Upper lobe of left lung (tissue), 6 donors: ENCODE results near the gene APBA1. TPM values are rescaled to one million over a fixed set of nuclear protein-coding genes. Genes with fewer than 3 reads are reported as not detected.

Source experiments
- ATAC-seq, 2 donors: fragments of 200-7000 bp; cut with Tn5 transposase; one replicate each; pipeline ENCODE4 v1.9.1; 2022; ENCODE audit warnings: mild to moderate bottlenecking in 2 of 2, moderate library complexity in 2 of 2; ENCODE audit not compliant: low FRiP score in 2 of 2
- DNase-seq, 2 donors: peaks; one replicate each; pipeline ENCODE4 v3.0.0-alpha.2; 2019 to 2020
- H3K27ac ChIP-seq, 4 donors: fragments of 200-600 bp; sonication (generic); one replicate each; pipeline ENCODE4 v1.5.1; 2016 to 2019
- H3K27me3 ChIP-seq, 4 donors: fragments of 200-600 bp; sonication (generic); one replicate each; pipeline ENCODE4 v1.5.1; 2017 to 2019
- H3K36me3 ChIP-seq, 4 donors: fragments of 200-600 bp; sonication (generic); one replicate each; pipeline ENCODE4 v1.5.1; 2016 to 2019
- H3K4me1 ChIP-seq, 4 donors: fragments of 200-600 bp; sonication (generic); one replicate each; pipeline ENCODE4 v1.5.1; 2018 to 2019
- H3K4me3 ChIP-seq, 4 donors: fragments of 200-600 bp; sonication (generic); one replicate each; pipeline ENCODE4 v1.5.1; 2017 to 2019; ENCODE audit warnings: mild to moderate bottlenecking in 2 of 4, moderate library complexity in 1 of 4
- H3K9me3 ChIP-seq, 4 donors: fragments of 200-600 bp; sonication (generic); one replicate each; pipeline ENCODE4 v1.5.1; 2018 to 2019
- EP300 ChIP-seq, 4 donors: sonication (generic); formaldehyde crosslinking; IDR thresholded peaks; one replicate each; pipeline ENCODE4 v1.5.1; 2017; ENCODE audit warnings: antibody characterized with exemption in 4 of 4, control low read depth in 2 of 4
- POLR2A ChIP-seq, 4 donors: fragments of 450-650 bp; IDR thresholded peaks; one replicate each; pipeline ENCODE4 v1.5.1; 2016 to 2017; ENCODE audit warnings: antibody characterized with exemption in 4 of 4, mild to moderate bottlenecking in 2 of 4
- POLR2AphosphoS5 ChIP-seq, 2 donors: sonication (generic); formaldehyde crosslinking; IDR thresholded peaks; one replicate each; pipeline ENCODE4 v1.5.1; 2017; ENCODE audit warnings: antibody characterized with exemption in 2 of 2
- WGBS, 2 donors: methylation state at CpG; one replicate each; pipeline ENCODE4 v1.1.5; 2017 to 2018; 5-methylcytosine and 5-hydroxymethylcytosine counted together
- total RNA-seq, 6 donors: library from RNA; depleted of rRNA in 4 of 6; stranded (reverse); fragments of >200 nt in 4 of 6; gene quantifications; one replicate each; pipeline versions ENCODE4 v1.1.0 to v1.2.1, GENCODE V29; 2016 to 2021
- TF ChIP-seq, protein P1 (sequence below), 6 experiments: fragments of 450-650 bp in 4 of 6; fragments of 200-600 bp in 2 of 6; sonication (generic) in 2 of 6; IDR thresholded peaks; one replicate each; pipeline ENCODE4 v1.5.1; 2016 to 2019; ENCODE audit warnings: antibody characterized with exemption in 6 of 6
- donor health status: DM: no; HTN: no; CAD: no; lungs with moderate emphysema.
- donor health status: DM: no; HTN: yes; CAD: no; lungs with severe emphysema.

APBA1 gene
- total RNA-seq, 6 donors from 2014 or later: 2.1 to 5.4 (median 4.0) TPM

DNA sequence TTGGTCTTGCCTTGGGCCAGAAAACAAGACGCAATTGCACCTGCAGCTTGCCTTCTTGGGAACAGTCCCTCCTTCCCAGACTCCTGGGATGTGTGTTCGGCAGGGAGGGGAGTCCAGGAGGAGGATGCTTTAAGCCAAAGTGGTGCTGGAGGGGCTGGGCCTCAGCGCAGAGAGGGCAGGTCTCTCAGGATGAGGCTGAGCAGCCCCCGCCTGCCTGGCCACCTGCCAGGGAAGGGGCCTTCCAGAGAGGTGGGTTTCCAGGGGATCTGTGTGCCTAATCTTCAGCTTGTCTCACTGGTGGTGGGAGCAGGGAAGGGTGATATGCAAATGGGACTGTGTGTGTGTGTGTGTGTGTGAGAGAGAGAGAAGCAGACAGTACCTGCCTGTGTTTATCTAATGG is 242.0 kb downstream of the APBA1 start:
- no peaks in the 10 kb centered on the region for H3K36me3 ChIP-seq
- H3K9me3 ChIP-seq: no peaks in the 10 kb centered on the region
- DNase-seq: peak in 1 of 2 donors; percentile 41
- no peak for TF ChIP-seq EP300 (IDR thresholded peaks at IDR 0.05)
- TF ChIP-seq POLR2AphosphoS5 (IDR thresholded peaks at IDR 0.05): no peak
- no peak for TF ChIP-seq POLR2A (IDR thresholded peaks at IDR 0.05)
- TF ChIP-seq, protein P1, sequence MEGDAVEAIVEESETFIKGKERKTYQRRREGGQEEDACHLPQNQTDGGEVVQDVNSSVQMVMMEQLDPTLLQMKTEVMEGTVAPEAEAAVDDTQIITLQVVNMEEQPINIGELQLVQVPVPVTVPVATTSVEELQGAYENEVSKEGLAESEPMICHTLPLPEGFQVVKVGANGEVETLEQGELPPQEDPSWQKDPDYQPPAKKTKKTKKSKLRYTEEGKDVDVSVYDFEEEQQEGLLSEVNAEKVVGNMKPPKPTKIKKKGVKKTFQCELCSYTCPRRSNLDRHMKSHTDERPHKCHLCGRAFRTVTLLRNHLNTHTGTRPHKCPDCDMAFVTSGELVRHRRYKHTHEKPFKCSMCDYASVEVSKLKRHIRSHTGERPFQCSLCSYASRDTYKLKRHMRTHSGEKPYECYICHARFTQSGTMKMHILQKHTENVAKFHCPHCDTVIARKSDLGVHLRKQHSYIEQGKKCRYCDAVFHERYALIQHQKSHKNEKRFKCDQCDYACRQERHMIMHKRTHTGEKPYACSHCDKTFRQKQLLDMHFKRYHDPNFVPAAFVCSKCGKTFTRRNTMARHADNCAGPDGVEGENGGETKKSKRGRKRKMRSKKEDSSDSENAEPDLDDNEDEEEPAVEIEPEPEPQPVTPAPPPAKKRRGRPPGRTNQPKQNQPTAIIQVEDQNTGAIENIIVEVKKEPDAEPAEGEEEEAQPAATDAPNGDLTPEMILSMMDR (IDR thresholded peaks at IDR 0.05): no peak
- no peaks in the 10 kb centered on the region for H3K4me1 ChIP-seq
- no peak overlapping the region for H3K27ac ChIP-seq
- no peak for ATAC-seq
- no peaks in the 10 kb centered on the region for H3K27me3 ChIP-seq
- 81 to 90% methylated on average over 4 of the region's 4 CpGs for WGBS, 2 donors
- no peak overlapping the region for H3K4me3 ChIP-seq

DNA sequence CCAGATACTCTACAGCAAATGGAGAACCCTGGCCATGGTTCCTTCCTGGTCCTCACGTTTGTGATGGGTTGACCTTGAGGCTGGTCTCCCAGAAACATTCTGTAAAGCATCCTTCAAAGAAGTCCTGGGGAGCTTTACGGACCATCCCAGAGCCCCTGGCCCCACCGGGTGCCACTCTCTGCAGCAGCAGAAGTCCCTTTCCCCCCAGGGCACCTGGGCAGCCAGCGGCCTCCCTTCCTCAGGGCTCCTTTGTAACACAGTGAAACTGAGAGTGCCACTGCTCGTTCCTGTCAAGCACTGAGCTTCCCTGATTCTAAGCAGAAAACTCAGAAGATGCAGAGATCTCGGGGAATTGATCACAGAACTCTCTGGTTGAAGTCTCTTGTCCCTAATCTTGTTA is 242.9 kb downstream of the APBA1 start:
- Histone ChIP-seq H3K27ac (no peak overlapping the region), H3K9me3 (no peaks in the 10 kb centered on the region), H3K4me1 (no peaks in the 10 kb centered on the region), H3K4me3 (no peak overlapping the region), H3K27me3 (no peaks in the 10 kb centered on the region), H3K36me3 (no peaks in the 10 kb centered on the region)
- 73 to 83% methylated on average over 6 of the region's 6 CpGs for WGBS, 2 donors
- no peak for ATAC-seq
- peak in 1 of 2 donors; percentile 20 for DNase-seq
- TF ChIP-seq, protein P1 (IDR thresholded peaks at IDR 0.05): no peak
- TF ChIP-seq POLR2AphosphoS5 (IDR thresholded peaks at IDR 0.05) (no peak), EP300 (IDR thresholded peaks at IDR 0.05) (no peak), POLR2A (IDR thresholded peaks at IDR 0.05) (no peak)

DNA sequence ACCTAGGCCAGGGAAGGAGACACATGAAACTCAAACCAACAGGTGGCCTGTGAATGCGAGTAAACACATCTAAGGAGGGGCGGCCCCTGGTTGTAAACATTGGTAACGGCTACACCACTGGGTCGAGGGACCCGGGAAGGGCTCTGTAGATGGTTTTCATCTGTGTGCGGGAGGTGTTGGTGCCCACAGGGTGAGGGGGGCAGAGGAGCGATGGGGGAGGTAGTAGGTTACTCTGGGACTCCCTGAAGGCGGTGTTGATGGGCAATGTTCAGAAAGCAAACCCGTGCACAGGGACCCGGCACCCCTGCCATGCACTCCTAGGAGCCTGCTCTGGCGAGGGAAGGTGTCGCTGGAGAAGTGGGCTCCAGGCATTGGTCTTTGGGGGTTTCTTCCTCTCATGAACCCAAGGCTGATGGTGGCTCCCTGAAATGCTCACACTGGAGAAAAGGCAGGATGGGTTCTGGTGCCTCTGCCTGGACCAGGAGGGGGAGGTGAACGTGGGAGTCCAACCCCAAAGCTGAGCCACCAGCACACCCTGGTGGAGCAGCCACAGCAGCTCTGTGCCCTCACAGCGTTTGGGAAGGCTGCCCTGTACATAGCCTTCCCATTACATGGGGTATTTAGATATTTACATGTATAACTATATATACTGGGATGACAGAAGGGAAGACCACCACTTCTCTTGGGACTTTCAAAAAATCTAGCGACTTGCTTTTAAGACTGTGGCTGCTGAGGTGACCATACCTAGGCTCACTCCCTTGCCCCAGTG is 244.0 kb downstream of the APBA1 start:
- Histone ChIP-seq H3K36me3 (no peaks in the 10 kb centered on the region), H3K4me3 (no peak overlapping the region), H3K27me3 (no peaks in the 10 kb centered on the region), H3K9me3 (no peaks in the 10 kb centered on the region), H3K27ac (no peak overlapping the region), H3K4me1 (no peaks in the 10 kb centered on the region)
- DNase-seq (peak in 1 of 2 donors; percentile 27), ATAC-seq (no peak)
- TF ChIP-seq POLR2A (IDR thresholded peaks at IDR 0.05) (no peak), POLR2AphosphoS5 (IDR thresholded peaks at IDR 0.05) (no peak), EP300 (IDR thresholded peaks at IDR 0.05) (no peak)
- TF ChIP-seq, protein P1 (IDR thresholded peaks at IDR 0.05): no peak
- WGBS, 2 donors: 90 to 93% methylated on average over 11 to 13 of the region's 15 CpGs

DNA sequence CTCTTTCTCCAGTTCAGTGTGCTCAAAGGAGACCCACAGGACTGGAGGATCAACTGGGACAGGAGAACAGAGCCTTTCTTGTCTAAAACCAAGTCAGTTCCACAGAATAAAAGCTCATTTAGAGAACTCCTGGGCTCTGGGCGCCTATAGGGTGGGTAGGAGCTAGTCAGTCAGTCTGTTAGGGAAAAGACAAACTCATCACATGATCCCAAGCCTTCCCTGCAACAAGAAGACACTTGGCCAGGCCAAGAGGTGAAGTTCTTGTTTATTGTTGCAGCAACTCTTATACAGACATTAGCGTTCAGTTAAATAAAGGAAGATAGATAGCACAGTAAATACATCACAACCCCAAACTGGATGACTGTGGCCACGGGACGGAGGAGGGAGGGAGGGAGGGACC is 244.9 kb downstream of the APBA1 start:
- Histone ChIP-seq H3K9me3 (no peaks in the 10 kb centered on the region), H3K27me3 (no peaks in the 10 kb centered on the region), H3K27ac (no peak overlapping the region), H3K36me3 (no peaks in the 10 kb centered on the region), H3K4me1 (no peaks in the 10 kb centered on the region), H3K4me3 (no peak overlapping the region)
- DNase-seq (no peak), ATAC-seq (no peak)
- TF ChIP-seq EP300 (IDR thresholded peaks at IDR 0.05): no peak
- TF ChIP-seq POLR2AphosphoS5 (IDR thresholded peaks at IDR 0.05): no peak
- no peak for TF ChIP-seq POLR2A (IDR thresholded peaks at IDR 0.05)
- TF ChIP-seq, protein P1 (IDR thresholded peaks at IDR 0.05): no peak
- WGBS, 2 donors: 72 to 78% methylated on average over 4 of the region's 4 CpGs
